ENCODE measurements around the gene STK25. TPM values are rescaled to one million over a fixed set of nuclear protein-coding genes. Genes with fewer than 3 reads are reported as not detected.
A peak's percentile ranks its signal among the peaks of the same experiment; 100 is the strongest.
"Not testable (repeated sequence)": the region's sequence is repeated elsewhere in the genome, so short reads cannot be mapped to it uniquely, and the experiment has no call there.

The STK25 gene
- total RNA-seq, 1 donor from 2014 or later: 218 TPM

DNA sequence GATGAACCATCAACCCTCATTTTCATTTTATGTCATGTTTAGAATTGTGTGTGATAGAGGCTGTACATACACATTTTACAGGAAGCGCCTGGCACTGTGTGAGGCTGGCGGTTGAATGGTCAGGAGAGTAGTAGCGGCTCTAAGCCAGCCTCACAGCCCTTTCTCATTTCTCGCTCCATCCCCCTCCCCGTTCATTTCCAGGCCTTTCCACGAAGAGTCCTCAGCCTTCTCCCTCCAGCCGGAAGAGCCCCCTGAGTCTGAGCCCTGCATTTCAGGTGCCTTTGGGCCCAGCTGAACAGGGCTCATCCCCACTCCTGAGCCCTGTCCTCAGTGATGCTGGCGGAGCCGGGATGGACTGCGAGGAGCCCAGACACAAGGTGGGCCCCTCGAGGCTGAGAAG is 51.8 kb downstream of the STK25 start:
- no peak for FAIRE-seq
- H3K4me3 ChIP-seq (ENCODE audit: low read depth, low read length): no peak overlapping the region

DNA sequence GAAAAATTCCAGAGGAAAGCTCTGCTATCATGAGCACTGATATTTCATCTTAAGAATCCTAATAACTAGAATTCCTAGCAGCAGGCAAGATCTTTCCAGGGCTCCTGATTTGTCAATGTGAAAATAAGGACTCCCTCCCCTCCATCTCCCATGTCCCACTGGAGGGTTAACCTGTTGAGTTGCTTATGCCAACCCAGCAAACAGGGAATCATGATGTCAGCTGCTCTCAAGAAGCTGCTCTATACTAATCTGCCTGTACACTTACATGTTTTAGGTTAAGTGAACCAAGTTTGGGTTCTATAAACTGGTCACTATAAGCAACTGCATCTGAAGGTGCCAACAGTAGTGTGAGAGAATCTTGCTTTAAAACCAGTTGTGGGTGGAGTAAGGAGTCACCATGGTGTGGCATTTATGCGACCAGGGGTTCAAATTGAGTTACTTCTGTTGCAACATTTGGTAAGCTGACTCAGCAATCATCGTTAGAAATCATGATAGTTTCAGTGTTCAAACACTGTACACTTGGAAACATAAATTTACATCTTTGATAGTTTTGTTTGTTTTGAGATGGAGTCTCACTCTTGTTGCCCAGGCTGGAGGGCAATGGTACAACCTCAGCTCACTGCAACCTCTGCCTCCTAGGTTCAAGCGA is 53.4 kb downstream of the STK25 start:
- FAIRE-seq (peak; percentile 76), DNase-seq (ENCODE audit: low read depth) (peak; percentile 4)
- H3K4me3 ChIP-seq (ENCODE audit: low read depth, low read length): no peak overlapping the region
- no peak for TF ChIP-seq CTCF (IDR thresholded peaks at IDR 0.05; ENCODE audit: insufficient read depth, low read length, severe bottlenecking)
- peaks cover 2% of the 10 kb centered on the region for H3K36me3 ChIP-seq (ENCODE audit: control insufficient read depth, insufficient read depth, low read length)
- H3K27me3 ChIP-seq (ENCODE audit: control insufficient read depth, insufficient read depth, low read length): no peaks in the 10 kb centered on the region

More for the DNA sequence above, 51.8 kb downstream of the STK25 start:
- H3K27me3 ChIP-seq (ENCODE audit: control insufficient read depth, insufficient read depth, low read length): no peaks in the 10 kb centered on the region
- no peak for TF ChIP-seq CTCF (IDR thresholded peaks at IDR 0.05; ENCODE audit: insufficient read depth, low read length, severe bottlenecking)
- DNase-seq (ENCODE audit: low read depth): no peak
- H3K36me3 ChIP-seq (ENCODE audit: control insufficient read depth, insufficient read depth, low read length): no peaks in the 10 kb centered on the region

GRCh38 chr2:241453919-241454318 is 54.5 kb downstream of the STK25 start:
- H3K36me3 ChIP-seq (ENCODE audit: control insufficient read depth, insufficient read depth, low read length); H3K27me3 ChIP-seq (ENCODE audit: control insufficient read depth, insufficient read depth, low read length); FAIRE-seq; DNase-seq (ENCODE audit: low read depth); H3K4me3 ChIP-seq (ENCODE audit: low read depth, low read length): not testable (repeated sequence)

GRCh38 chr2:241451840-241452506 is 56.4 kb downstream of the STK25 start:
- DNase-seq (ENCODE audit: low read depth) (no peak), FAIRE-seq (peak; percentile 32)
- peaks cover 2% of the 10 kb centered on the region for H3K36me3 ChIP-seq (ENCODE audit: control insufficient read depth, insufficient read depth, low read length)

GRCh38 chr2:241450092-241450491 is 58.3 kb downstream of the STK25 start:
- FAIRE-seq; H3K36me3 ChIP-seq (ENCODE audit: control insufficient read depth, insufficient read depth, low read length); H3K4me3 ChIP-seq (ENCODE audit: low read depth, low read length); H3K27me3 ChIP-seq (ENCODE audit: control insufficient read depth, insufficient read depth, low read length); DNase-seq (ENCODE audit: low read depth): not testable (repeated sequence)

More at GRCh38 chr2:241451840-241452506, 56.4 kb downstream of the STK25 start:
- Histone ChIP-seq H3K4me3 (ENCODE audit: low read depth, low read length) (no peak overlapping the region), H3K27me3 (ENCODE audit: control insufficient read depth, insufficient read depth, low read length) (no peaks in the 10 kb centered on the region)
- no peak for TF ChIP-seq CTCF (IDR thresholded peaks at IDR 0.05; ENCODE audit: insufficient read depth, low read length, severe bottlenecking)

DNA sequence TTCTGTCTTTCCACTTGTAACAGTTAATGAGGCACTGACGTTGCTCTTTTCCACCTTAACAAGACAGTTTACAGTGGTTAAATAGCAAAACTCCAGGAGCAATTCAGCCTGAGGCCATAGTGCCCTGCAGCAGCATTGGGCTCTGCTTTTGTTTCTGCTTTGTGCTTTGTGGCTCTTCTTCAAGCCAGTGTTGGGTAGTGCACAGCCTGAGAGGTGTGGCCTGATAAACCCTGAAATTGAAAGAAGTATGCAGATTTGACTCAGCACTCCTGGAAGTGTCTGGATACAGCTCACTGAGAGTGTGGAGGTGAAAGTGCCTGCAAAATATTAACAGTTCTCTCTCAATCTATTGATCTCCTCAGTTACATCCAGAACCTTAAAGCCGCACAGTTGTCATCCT is 63.0 kb downstream of the STK25 start:
- no peak for DNase-seq (ENCODE audit: low read depth)
- H3K27me3 ChIP-seq (ENCODE audit: control insufficient read depth, insufficient read depth, low read length): no peaks in the 10 kb centered on the region
- H3K4me3 ChIP-seq (ENCODE audit: low read depth, low read length): no peak overlapping the region
- FAIRE-seq: no peak
- peaks cover 9% of the 10 kb centered on the region for H3K36me3 ChIP-seq (ENCODE audit: control insufficient read depth, insufficient read depth, low read length)
- TF ChIP-seq CTCF (IDR thresholded peaks at IDR 0.05; ENCODE audit: insufficient read depth, low read length, severe bottlenecking): no peak
